ENCODE measurements around the gene PPME1. TPM values are rescaled to one million over a fixed set of nuclear protein-coding genes. Genes with fewer than 3 reads are reported as not detected.

Gene PPME1
- total RNA-seq, 1 donor from 2014 or later, result 53.4 TPM

GRCh38 chr11:74206746-74207145 lies 35.7 kb downstream of the PPME1 start:
- H3K4me3 Mint-ChIP-seq, result no peak overlapping the region
- H3K27ac Mint-ChIP-seq (ENCODE audit: unreplicated experiment), result no peak overlapping the region
- H3K9me3 Mint-ChIP-seq, result no peaks in the 10 kb centered on the region
- no peaks in the 10 kb centered on the region for H3K4me1 Mint-ChIP-seq
- TF ChIP-seq, protein P1, sequence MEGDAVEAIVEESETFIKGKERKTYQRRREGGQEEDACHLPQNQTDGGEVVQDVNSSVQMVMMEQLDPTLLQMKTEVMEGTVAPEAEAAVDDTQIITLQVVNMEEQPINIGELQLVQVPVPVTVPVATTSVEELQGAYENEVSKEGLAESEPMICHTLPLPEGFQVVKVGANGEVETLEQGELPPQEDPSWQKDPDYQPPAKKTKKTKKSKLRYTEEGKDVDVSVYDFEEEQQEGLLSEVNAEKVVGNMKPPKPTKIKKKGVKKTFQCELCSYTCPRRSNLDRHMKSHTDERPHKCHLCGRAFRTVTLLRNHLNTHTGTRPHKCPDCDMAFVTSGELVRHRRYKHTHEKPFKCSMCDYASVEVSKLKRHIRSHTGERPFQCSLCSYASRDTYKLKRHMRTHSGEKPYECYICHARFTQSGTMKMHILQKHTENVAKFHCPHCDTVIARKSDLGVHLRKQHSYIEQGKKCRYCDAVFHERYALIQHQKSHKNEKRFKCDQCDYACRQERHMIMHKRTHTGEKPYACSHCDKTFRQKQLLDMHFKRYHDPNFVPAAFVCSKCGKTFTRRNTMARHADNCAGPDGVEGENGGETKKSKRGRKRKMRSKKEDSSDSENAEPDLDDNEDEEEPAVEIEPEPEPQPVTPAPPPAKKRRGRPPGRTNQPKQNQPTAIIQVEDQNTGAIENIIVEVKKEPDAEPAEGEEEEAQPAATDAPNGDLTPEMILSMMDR (conservative IDR thresholded peaks at IDR 0.05), result no peak
- DNase-seq (ENCODE audit: low read depth, low spot score), result no peak
- peaks cover 23% of the 10 kb centered on the region for H3K36me3 Mint-ChIP-seq (ENCODE audit: low read depth)
- H3K27me3 Mint-ChIP-seq (ENCODE audit: low read depth), result no peaks in the 10 kb centered on the region

DNA sequence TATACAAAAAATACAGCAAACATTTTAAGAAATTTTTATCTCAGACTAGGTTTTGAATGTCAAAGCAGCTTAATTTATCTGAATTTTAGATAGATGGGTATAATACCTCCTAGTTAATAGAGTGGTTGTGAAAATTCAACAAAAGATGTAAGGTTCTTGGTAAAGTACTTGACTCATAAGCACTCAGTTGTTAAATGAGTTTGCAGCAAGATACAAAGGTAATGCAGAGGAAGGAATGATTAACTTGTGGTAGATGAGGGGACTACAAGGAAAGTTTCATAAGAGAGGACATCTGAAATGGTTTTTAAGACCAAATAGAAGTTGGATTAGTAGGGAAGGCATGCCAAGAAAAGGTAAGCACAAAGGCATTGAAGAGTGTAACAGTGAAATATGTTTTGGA lies 37.4 kb downstream of the PPME1 start:
- Mint-ChIP-seq H3K9me3 (no peaks in the 10 kb centered on the region), H3K36me3 (ENCODE audit: low read depth) (peaks cover 27% of the 10 kb centered on the region), H3K27ac (ENCODE audit: unreplicated experiment) (peak overlapping the region; percentile 4), H3K4me3 (no peak overlapping the region), H3K4me1 (no peaks in the 10 kb centered on the region), H3K27me3 (ENCODE audit: low read depth) (no peaks in the 10 kb centered on the region)
- no peak for DNase-seq (ENCODE audit: low read depth, low spot score)
- TF ChIP-seq, protein P1 (conservative IDR thresholded peaks at IDR 0.05), result no peak

DNA sequence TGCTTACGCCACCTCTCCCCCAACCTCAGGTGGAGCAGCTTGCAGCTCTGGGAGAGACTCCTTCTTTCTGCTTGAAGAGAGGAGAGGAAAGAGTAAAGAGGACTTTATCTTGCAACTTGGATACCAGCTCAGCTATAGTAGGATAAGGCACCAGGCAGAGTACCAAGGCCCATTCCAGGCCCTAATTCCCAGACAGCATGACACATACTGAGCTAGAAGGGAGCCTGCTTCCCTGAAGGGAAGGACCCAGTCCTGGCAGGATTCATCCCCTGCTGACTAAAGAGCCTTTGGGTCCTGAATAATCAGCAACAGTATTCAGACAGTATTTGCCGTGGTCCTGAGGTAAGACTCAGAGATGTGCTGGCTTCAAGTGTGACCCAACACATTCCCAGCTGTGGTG lies 41.4 kb downstream of the PPME1 start:
- Mint-ChIP-seq H3K27ac (ENCODE audit: unreplicated experiment) (no peak overlapping the region), H3K27me3 (ENCODE audit: low read depth) (no peaks in the 10 kb centered on the region), H3K9me3 (peaks cover 8% of the 10 kb centered on the region), H3K4me3 (no peak overlapping the region), H3K36me3 (ENCODE audit: low read depth) (peaks cover 36% of the 10 kb centered on the region), H3K4me1 (no peaks in the 10 kb centered on the region)
- TF ChIP-seq, protein P1 (conservative IDR thresholded peaks at IDR 0.05), result no peak
- no peak for DNase-seq (ENCODE audit: low read depth, low spot score)

DNA sequence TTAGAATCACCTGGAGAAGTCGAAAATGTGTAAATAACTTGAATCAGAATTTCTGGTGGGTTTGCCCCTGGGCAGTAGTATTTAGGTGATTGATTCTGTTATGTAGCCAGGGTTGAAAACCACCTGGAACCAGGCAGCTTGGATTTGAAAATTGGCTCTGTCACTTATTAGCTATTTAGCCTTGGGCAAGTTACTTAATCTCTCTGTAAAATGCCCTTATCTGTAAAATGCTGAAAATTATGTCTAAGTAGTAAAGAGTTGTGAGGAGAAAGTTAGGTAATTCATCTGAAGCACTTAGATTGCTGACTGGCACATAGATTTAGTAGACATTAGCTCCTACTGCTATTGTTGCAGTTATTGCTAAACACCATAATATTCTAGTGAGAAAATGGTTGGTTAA lies 49.3 kb downstream of the PPME1 start:
- peaks cover 8% of the 10 kb centered on the region for H3K9me3 Mint-ChIP-seq
- no peaks in the 10 kb centered on the region for H3K27me3 Mint-ChIP-seq (ENCODE audit: low read depth)
- H3K4me3 Mint-ChIP-seq, result no peak overlapping the region
- DNase-seq (ENCODE audit: low read depth, low spot score), result no peak
- H3K4me1 Mint-ChIP-seq, result no peaks in the 10 kb centered on the region
- no peak overlapping the region for H3K27ac Mint-ChIP-seq (ENCODE audit: unreplicated experiment)
- TF ChIP-seq, protein P1 (conservative IDR thresholded peaks at IDR 0.05), result no peak
- H3K36me3 Mint-ChIP-seq (ENCODE audit: low read depth), result peaks cover 31% of the 10 kb centered on the region

- no peak overlapping the region for H3K4me3 Mint-ChIP-seq
- H3K27me3 Mint-ChIP-seq (ENCODE audit: low read depth), result no peaks in the 10 kb centered on the region
- H3K36me3 Mint-ChIP-seq (ENCODE audit: low read depth), result peaks cover 25% of the 10 kb centered on the region
- no peaks in the 10 kb centered on the region for H3K4me1 Mint-ChIP-seq
- peaks cover 3% of the 10 kb centered on the region for H3K9me3 Mint-ChIP-seq
- DNase-seq (ENCODE audit: low read depth, low spot score), result no peak
- H3K27ac Mint-ChIP-seq (ENCODE audit: unreplicated experiment), result no peak overlapping the region
- TF ChIP-seq, protein P1 (conservative IDR thresholded peaks at IDR 0.05), result no peak
These were observed 50.7 kb downstream of the PPME1 start for GRCh38 chr11:74221816-74222215.

DNA sequence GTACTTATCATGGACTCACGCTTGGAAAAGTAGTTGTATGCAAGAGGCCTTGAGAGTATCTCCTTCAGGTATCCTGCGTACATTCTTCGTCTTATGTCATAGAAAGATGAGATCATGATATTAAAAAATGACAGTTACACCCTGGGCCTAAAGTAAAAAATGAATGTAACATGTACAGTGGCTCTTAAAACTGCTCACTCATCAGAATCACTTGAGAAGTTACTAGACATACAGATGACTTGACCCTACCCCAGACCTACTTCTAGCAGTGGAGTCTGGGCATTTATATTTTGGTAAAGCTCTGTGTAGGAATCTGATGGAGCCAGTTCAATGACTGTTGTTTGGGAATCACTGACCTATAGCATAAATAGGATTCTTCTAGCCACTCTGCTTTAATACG lies 54.5 kb downstream of the PPME1 start:
- DNase-seq (ENCODE audit: low read depth, low spot score), result no peak
- H3K9me3 Mint-ChIP-seq, result peaks cover 3% of the 10 kb centered on the region

More for the DNA sequence above, 54.5 kb downstream of the PPME1 start:
- Mint-ChIP-seq H3K36me3 (ENCODE audit: low read depth) (peaks cover 14% of the 10 kb centered on the region), H3K27me3 (ENCODE audit: low read depth) (no peaks in the 10 kb centered on the region), H3K27ac (ENCODE audit: unreplicated experiment) (no peak overlapping the region), H3K4me1 (no peaks in the 10 kb centered on the region), H3K4me3 (no peak overlapping the region)
- TF ChIP-seq, protein P1 (conservative IDR thresholded peaks at IDR 0.05), result no peak

Data from neural crest cell (in vitro differentiated cells).